Hepatocyte (in vitro differentiated cells): ENCODE results near the gene FAM120B.

Source experiments
- CTCF ChIP-seq: fragments of 200-600 bp; sonication (generic); IDR thresholded peaks from 2 replicates; pipeline ENCODE4 v1.5.1; 2016; ENCODE audit warnings: antibody characterized with exemption, mild to moderate bottlenecking; ENCODE audit not compliant: poor library complexity
- EZH2 ChIP-seq: fragments of 200-600 bp; sonication (generic); IDR thresholded peaks from 2 replicates; pipeline ENCODE4 v1.6.1; 2016; ENCODE audit warnings: antibody characterized with exemption, mild to moderate bottlenecking, borderline replicate concordance

GRCh38 chr6:170378502-170378901 is 71.9 kb downstream of the FAM120B start:
- no peak for TF ChIP-seq CTCF
- no peak for TF ChIP-seq EZH2
